ENCODE results near the gene SLC25A13. TPM values are rescaled to one million over a fixed set of nuclear protein-coding genes. Genes with fewer than 3 reads are reported as not detected.
A peak's percentile ranks its signal among the peaks of the same experiment; 100 is the strongest.
"Not testable (repeated sequence)": the region's sequence is repeated elsewhere in the genome, so short reads cannot be mapped to it uniquely, and the experiment has no call there.

SLC25A13 gene
- total RNA-seq, 1 donor from 2014 or later: 12.0 TPM

DNA sequence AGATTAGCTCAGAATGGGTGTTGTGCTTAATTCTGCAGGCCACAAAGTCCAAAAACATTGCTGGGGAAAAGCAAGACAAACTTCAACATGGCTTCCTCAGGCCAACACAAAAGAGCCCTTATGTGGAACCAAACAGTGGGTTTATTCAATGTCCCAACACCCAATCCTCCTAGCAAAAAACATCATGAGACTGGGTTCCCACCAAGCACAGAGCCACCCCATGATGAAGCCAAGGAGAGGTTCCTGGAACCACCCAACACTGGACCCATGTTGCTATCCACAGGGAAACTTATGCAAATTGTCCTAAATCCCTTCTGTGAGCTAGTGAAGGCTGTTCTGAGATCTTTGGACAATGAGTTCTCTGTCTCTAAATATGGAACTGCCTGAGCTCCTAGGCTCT is 24.0 kb downstream of the SLC25A13 start:
- no peak for ATAC-seq

DNA sequence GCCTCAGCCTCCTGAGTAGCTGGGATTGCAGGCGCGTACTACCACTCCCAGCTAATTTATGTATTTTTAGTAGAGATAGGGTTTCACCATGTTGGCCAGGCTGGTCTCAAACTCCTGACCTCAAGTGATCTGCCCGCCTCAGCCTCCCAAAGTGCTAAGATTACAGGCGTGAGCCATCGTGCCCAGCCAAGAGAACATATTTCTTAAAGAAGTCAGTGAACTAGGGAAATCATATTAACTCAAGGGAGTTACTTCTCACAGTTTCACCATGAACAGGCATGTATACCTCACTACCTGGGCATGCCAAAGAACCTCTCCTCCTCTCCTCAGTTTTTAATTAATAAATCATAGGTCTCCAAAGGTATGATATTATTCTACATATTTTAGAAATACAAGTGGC is 24.5 kb downstream of the SLC25A13 start:
- ATAC-seq: not testable (repeated sequence)

DNA sequence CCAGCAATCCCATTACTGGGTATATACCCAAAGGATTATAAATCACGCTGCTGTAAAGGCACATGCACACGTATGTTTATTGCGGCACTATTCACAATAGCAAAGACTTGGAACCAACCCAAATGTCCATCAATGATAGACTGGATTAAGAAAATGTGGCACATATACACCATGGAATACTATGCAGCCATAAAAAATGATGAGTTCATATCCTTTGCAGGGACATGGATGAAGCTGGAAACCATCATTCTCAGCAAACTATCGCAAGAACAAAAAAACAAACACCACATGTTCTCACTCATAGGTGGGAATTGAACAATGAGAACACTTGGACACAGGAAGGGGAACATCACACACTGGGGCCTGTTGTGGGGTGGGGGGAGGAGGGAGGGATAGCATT is 28.0 kb downstream of the SLC25A13 start:
- ATAC-seq: not testable (repeated sequence)

- no peak for ATAC-seq
Observed at GRCh38 chr7:96287559-96287958, 34.3 kb downstream of the SLC25A13 start.

DNA sequence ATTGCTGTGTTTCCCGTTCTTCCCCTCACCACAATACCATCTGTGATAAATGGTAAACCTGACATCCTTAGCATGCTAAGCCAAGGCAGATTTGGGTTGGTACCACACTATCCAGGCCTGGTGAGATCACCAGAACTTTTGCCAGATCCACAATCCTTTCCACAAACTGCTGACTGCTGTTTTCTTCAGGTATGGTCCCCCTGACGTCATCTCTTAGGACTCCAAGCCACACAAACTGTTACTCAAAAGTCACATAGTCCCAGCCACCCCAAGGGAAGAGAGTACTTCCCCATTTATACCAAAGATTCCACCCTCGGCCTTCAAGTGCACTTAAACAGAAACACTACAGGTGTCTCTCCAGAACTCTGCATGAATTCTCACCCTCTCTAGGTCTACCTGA is 34.8 kb downstream of the SLC25A13 start:
- ATAC-seq: no peak

DNA sequence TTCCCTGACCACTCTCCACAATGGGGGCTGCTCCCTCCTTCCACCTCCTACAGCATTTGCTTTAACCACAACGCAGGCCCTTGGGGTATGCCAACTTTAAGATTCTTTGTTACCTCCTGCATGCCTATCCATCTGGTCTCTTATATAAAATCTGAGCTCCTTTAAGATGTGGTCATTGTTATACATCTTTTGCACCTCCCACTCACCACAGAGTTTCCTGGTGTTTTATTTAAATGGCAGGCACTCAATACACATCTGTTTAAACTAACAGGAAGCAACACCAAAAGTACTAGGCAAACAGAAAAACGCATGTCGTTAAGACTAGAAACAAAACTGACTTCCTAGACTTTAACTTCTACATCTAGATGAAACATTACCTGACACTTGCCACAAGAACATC is 36.3 kb downstream of the SLC25A13 start:
- ATAC-seq: no peak

DNA sequence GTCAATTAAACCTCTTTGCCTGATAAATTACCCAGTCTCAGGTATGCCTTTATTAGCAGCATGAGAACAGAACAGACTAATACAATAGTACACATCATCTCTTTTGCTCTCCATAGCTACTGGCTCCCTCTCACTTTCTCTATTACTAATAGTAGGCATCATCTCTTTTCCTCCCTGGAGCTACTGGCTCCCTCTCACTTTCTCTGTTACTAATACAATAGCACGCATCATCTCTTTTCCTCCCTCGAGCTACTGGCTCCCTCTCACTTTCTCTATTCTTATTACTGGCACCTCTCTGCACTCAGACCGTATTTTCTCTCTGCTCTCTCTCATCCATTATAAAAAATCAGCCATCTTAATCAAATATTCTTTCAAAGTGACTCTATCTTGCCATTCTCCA is 37.1 kb downstream of the SLC25A13 start:
- peak; percentile 33 for ATAC-seq

- ATAC-seq: no peak
Observed at GRCh38 chr7:96284240-96284639, 37.7 kb downstream of the SLC25A13 start.

DNA sequence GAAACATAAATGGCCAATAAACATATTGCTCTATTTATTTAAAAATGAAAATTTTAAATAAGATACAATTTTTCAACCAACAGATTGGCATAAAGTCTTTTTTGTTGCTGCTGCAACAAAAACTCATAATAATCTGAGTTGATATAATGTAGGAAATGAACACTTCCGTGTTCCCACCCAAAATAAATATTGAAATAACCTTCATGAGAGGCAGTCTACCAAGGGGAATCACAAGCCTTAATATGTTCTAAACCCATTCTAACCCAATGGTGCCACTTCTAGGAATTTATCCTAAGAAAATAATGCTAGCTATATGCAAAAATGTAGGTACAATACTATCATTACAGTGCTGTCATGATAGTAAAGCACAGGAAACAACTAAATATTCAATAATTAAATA is 39.1 kb downstream of the SLC25A13 start:
- ATAC-seq: no peak

GRCh38 chr7:96277921-96278320 is 44.0 kb downstream of the SLC25A13 start:
- no peak for ATAC-seq

DNA sequence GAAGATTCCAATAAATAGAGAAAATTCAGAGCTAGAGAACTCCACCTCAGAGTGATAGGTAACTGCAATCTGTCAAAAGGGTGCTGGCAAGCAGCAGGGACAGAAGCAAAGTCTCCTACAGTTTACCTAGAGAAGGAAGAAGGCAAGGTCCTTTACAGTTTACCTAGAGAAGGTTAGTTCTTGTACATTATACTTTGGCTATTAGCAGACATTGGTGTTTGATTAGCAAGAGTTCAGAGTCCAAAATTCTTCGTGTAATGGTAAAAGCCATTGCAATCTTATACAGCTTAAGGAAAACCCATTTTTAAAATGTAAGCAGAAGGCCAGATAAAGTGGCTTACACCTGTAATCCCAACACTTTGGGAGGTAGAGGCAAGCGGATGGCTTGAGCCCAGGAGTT is 45.9 kb downstream of the SLC25A13 start:
- ATAC-seq: no peak

- ATAC-seq: no peak
Observed at GRCh38 chr7:96273716-96274115, 48.2 kb downstream of the SLC25A13 start.

DNA sequence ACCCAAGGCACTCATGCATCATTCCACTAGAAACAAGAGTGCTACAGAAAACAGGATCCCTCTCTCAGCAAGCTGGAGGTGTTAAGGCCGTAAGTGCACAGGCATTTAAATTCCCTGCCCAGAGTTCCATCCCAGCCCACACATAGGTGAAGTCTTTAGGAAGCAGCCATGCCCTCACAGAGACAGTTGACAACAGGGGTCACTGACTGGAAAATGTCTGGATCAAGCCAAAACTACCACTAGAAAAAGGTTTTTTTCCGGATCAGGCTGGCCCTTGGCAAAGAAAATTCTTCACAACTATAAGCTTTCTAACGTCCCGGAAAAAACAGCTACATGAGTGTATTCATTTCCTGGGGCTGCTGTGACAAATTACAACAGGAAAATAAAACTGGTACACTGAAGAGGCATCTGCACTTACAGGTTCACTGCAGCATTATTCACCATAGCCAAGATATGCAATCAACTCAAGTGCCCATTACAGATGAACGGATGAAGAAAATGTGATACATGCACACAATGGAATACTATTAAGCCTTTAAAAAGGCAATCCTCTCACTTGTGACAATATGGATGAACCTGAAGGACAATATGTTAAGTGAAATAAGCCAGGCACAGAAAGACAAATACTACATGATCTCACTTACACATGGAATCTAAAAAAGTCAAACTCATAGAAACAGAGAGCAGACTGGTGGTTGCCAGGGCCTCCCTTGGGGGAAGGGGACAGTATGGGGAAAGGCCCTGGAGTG is 52.5 kb downstream of the SLC25A13 start:
- ATAC-seq: no peak

- ATAC-seq: no peak
Observed at GRCh38 chr7:96266580-96266979, 55.3 kb downstream of the SLC25A13 start.

DNA sequence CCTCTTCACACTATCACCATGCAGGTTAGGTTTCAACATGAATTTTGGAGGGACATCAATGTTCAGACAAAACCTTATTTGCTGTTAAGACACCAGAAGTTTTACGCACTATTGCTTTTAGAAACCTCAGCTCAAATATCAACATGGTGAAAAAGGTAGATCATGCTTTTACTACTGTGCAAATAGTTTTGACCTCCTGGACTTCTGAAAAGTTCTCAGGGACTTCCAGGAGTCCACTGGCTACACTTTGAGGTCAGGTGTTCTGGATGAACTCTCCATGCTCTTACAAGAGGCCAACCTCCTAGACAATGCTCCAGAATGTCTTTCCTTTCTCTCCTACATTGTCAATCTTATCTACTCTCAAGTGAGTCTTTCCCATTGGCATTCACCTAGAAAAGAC is 55.9 kb downstream of the SLC25A13 start:
- no peak for ATAC-seq

DNA sequence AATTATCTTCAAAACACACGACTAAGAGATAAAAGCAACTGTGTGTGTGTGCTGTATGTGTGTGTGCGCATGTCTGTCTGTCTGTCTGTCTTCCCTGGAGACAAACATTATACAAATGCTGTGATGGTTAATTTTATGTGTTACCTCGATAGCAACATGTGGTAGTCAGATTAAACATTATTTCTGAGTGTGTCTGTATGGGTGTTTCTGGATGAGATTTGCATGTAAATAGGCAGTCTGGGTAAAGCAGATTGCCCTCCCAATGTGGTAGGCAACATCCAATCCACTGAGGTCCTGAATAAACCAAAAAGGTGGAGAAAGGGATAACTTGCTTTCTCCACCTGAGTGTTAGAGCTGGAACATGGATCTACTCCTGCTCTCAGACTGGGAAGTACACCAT is 67.9 kb downstream of the SLC25A13 start:
- no peak for ATAC-seq

DNA sequence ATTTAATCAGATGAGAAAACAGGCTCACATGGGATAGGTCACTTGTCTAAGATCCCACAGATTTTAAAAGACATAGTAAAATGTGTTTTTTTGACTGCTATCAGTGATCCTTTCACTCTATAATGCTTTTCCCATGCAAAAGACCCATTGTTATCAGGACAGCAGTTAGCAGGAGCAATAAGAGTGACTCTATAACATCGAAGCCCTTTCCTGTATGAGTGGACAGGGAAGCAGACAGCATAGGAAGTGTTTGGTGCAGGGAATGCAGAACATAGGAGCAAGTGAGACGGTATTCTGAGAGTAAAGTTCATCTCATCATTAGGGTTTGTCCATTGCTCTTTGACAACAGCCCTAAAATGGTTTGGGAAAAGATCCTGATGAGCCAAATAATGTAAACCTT is 68.5 kb downstream of the SLC25A13 start:
- no peak for ATAC-seq

GRCh38 chr7:96250776-96251361 is 71.0 kb downstream of the SLC25A13 start:
- ATAC-seq: no peak

GRCh38 chr7:96248405-96248804 is 73.5 kb downstream of the SLC25A13 start:
- ATAC-seq: no peak

GRCh38 chr7:96246919-96247318 is 75.0 kb downstream of the SLC25A13 start:
- ATAC-seq: no peak

- peak; percentile 85 for ATAC-seq
Observed at GRCh38 chr7:96244992-96245292, 77.0 kb downstream of the SLC25A13 start.

DNA sequence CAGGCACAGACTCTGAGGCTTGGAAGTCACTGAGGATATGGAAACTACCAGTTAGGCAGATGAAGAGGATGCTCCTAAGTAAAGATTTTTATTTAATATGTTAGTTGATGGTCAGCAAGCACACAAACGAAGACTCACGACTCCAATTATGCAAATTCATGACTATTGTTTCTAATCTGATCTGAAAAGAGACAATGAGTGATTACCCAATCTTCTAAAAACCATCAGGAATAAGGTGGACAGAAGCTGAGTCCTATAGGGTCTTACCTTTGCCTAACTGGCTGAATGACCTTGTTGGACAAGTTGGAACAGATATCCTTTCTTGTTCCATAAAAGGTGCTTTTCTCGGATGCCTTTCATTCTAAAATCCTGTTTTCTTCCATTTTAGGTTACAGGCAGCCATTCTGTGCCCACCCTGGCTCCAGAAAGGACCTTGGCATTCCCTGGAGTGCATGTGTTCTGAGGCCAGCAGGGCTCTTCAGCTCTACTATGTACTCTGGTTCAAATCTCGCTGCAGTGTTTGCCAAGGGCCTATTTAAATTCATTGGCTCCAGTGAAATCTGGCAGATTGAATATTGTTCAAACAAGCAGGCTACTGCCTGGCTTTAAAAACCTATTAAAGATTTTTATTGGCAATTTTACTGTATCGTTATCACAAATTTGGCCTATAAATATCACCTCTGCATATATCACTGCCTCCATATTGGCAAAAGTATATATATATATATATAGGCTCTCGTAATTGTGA is 77.5 kb downstream of the SLC25A13 start:
- ATAC-seq: no peak

DNA sequence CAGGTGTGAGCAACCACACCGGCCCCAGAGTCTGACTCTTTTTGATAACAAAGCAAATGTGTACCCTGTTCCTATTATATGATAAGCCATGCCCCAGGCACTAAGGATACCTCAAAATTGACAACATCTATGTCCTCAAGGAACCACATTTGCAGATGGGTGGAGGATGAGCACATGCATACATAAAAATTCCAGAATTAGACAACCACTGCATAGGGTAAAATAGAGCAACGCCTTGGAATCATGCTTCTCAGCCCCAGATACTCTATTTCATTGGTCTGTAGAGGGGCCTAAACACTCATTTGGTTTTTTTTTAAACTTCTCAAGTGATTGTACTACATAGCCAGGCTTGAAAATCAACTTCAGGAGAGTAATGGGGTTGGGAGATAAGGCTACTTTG is 78.7 kb downstream of the SLC25A13 start:
- no peak for ATAC-seq

DNA sequence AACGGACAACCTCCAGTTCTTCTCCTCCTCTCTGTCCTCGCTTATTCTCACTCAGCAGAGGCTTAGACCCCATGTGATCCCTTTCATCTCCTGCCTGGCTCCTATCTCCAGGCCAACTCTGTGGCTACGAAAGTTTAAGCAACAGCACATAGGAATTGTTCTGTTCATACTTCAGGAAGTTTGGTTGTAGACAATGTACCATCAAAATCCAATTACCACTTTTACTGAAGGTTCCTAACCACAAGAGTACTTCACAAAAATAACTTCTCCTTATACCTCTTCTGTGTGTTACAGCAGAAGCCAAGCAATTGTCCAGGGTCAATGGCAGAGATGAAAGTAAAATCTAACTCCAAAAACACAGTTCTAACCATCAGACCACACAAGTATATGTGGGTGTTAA is 80.0 kb downstream of the SLC25A13 start:
- no peak for ATAC-seq

Data from esophagus mucosa (tissue), 1 donor.